K562 (cell line): ENCODE data around the gene TUT4. TPM values are rescaled to one million over a fixed set of nuclear protein-coding genes. Genes with fewer than 3 reads are reported as not detected.
"Not testable (repeated sequence)": the region's sequence is repeated elsewhere in the genome, so short reads cannot be mapped to it uniquely, and the experiment has no call there.

Source experiments
- ATAC-seq: fragments of 200-7000 bp; cut with Tn5 transposase; 3 replicates; pipeline ENCODE4 v1.9.1; 2020; ENCODE audit warnings: moderate library complexity
- BruUV-seq: library from RNA; stranded (reverse); fragments of 400-500 nt; replicated peaks from 2 replicates; lab custom pipeline; 2021; lab: Mats Ljungman, UMichigan
- CTCF ChIA-PET: fragments of 300-600 bp; formaldehyde crosslinking; extraction: SDS; loops from one replicate; lab custom pipeline; 2021; ENCODE audit warnings: low intra/inter-chr PET ratio; lab: Yijun Ruan, JAX
- POLR2A ChIA-PET: fragments of 300-600, 350-650 bp; sonication (Branson Sonifier 250); formaldehyde crosslinking; extraction: SDS; loops from one replicate; lab custom pipeline; 2021; ENCODE audit warnings: antibody characterized with exemption, inconsistent platforms; lab: Yijun Ruan, JAX
- DNase-seq, 4 experiments: peaks; one replicate each; pipeline versions ENCODE4 v3.0.0 to v3.0.0-alpha.2; 2011 to 2018; ENCODE audit warnings: low spot score in 3 of 4, mixed read lengths in 3 of 4; ENCODE audit errors: extremely low read depth in 1 of 4
- FAIRE-seq: peaks from 2 replicates; lab custom pipeline; 2011; peaks lifted over from hg19 to GRCh38; lab: Jason Lieb, UNC
- H2AFZ ChIP-seq: 2 replicates; pipeline ENCODE4 v1.6.0; 2011; ENCODE audit warnings: low read depth, low read length, control low read depth, inconsistent platforms
- H3K27ac ChIP-seq: fragments of 200-600 bp; 3 replicates; pipeline ENCODE4 v1.8.0; 2011; ENCODE audit warnings: low read depth, mild to moderate bottlenecking, control low read depth, inconsistent platforms, low read length, moderate library complexity, mixed read lengths; ENCODE audit errors: extremely low read depth
- H3K27me3 ChIP-seq, 2 experiments: fragments of 300-600 bp in 1 of 2; 2 replicates in 1 of 2; 3 replicates in 1 of 2; pipeline versions ENCODE4 v1.6.0 to v1.8.0; 2011; ENCODE audit warnings: inconsistent platforms in 2 of 2, low read length in 2 of 2, mild to moderate bottlenecking in 1 of 2, mixed read lengths in 1 of 2, moderate library complexity in 1 of 2; ENCODE audit not compliant: control insufficient read depth in 2 of 2, insufficient read depth in 2 of 2
- H3K36me3 ChIP-seq: fragments of 300-600 bp; 3 replicates; pipeline ENCODE4 v1.8.0; 2011; ENCODE audit warnings: mild to moderate bottlenecking, low read length, inconsistent platforms; ENCODE audit not compliant: control insufficient read depth, insufficient read depth
- H3K4me1 ChIP-seq, 2 experiments: fragments of 200-600 bp in 1 of 2; replicated peaks in 1 of 2; 2 replicates in 1 of 2; 3 replicates in 1 of 2; pipeline versions ENCODE4 v1.5.1 to v1.8.0; 2011; ENCODE audit warnings: inconsistent platforms in 2 of 2, low read length in 2 of 2, mild to moderate bottlenecking in 1 of 2, mixed read lengths in 1 of 2, moderate library complexity in 1 of 2; ENCODE audit not compliant: control insufficient read depth in 2 of 2, insufficient read depth in 2 of 2
- H3K4me2 ChIP-seq: 2 replicates; pipeline ENCODE4 v1.6.1; 2011; ENCODE audit warnings: low read length, control low read depth, inconsistent platforms, mixed read lengths; ENCODE audit not compliant: insufficient read depth
- H3K4me3 ChIP-seq: fragments of 200-600 bp; sonication (generic), shearing (Covaris generic); 2 replicates; pipeline ENCODE4 v1.5.1; 2016; ENCODE audit warnings: control low read depth, inconsistent platforms
- H3K79me2 ChIP-seq: fragments of 200-600 bp; 3 replicates; pipeline ENCODE4 v1.8.0; 2011; ENCODE audit warnings: low read length, inconsistent platforms; ENCODE audit not compliant: control insufficient read depth, insufficient read depth
- H3K9ac ChIP-seq, 2 experiments: 2 replicates each; pipeline versions ENCODE4 v1.6.0 to v1.6.1; 2011; ENCODE audit warnings: low read depth in 2 of 2, low read length in 2 of 2, control low read depth in 1 of 2, inconsistent platforms in 1 of 2, mild to moderate bottlenecking in 1 of 2, mixed read lengths in 1 of 2; ENCODE audit not compliant: insufficient read depth in 1 of 2
- H3K9me1 ChIP-seq: one replicate; pipeline ENCODE4 v1.6.0; 2011; ENCODE audit warnings: inconsistent platforms, mild to moderate bottlenecking, low read length, moderate library complexity; ENCODE audit not compliant: control insufficient read depth, insufficient read depth
- H3K9me3 ChIP-seq: replicated peaks from 2 replicates; pipeline ENCODE4 v1.5.1; 2011; ENCODE audit warnings: low read depth, low read length, inconsistent platforms; ENCODE audit not compliant: control insufficient read depth, insufficient read depth
- H4K20me1 ChIP-seq: replicated peaks from 2 replicates; pipeline ENCODE4 v1.6.1; 2011; ENCODE audit warnings: low read length, inconsistent platforms, mixed read lengths; ENCODE audit not compliant: control insufficient read depth, insufficient read depth
- BCOR ChIP-seq: fragments of 450-650 bp; IDR thresholded peaks from 2 replicates; pipeline ENCODE4 v1.6.1; 2016
- CXXC5 ChIP-seq: fragments of 250-450 bp; sonication (Bioruptor Pico); IDR thresholded peaks from 2 replicates; pipeline ENCODE4 v1.8.0; 2022; ENCODE audit warnings: inconsistent platforms, mild to moderate bottlenecking, moderate library complexity
- KDM1A ChIP-seq, 2 experiments: fragments of 450-650 bp; IDR thresholded peaks; 2 replicates each; pipeline ENCODE4 v1.6.1; 2016; ENCODE audit warnings: mild to moderate bottlenecking in 2 of 2
- PCBP1 ChIP-seq: fragments of 200-400 bp; formaldehyde crosslinking; IDR thresholded peaks from 2 replicates; pipeline ENCODE4 v1.6.1; 2018; ENCODE audit warnings: mild to moderate bottlenecking, low read depth, low read length; ENCODE audit not compliant: poor library complexity, severe bottlenecking
- RBM25 ChIP-seq: fragments of 200-400 bp; formaldehyde crosslinking; IDR thresholded peaks from 2 replicates; pipeline ENCODE4 v1.6.1; 2018; ENCODE audit warnings: low read length, low read depth, moderate library complexity; ENCODE audit not compliant: severe bottlenecking
- ZNF121 ChIP-seq: sonication (generic); formaldehyde crosslinking; conservative IDR thresholded peaks from 2 replicates; pipeline ENCODE4 v1.8.0; 2022; ENCODE audit warnings: missing genetic modification reagents
- ZNF780A ChIP-seq: fragments of 250-450 bp; sonication (Bioruptor Pico); IDR thresholded peaks from 2 replicates; pipeline ENCODE4 v1.5.0; 2021; ENCODE audit warnings: mild to moderate bottlenecking
- WGBS: fragments of 100-300 bp; shearing (Covaris generic); methylation state at CpG from one replicate; pipeline ENCODE4 v1.1.6; 2016; ENCODE audit warnings: low coverage, mixed read lengths; ENCODE audit not compliant: insufficient coverage; ENCODE audit errors: missing lambda C conversion rate; 5-methylcytosine and 5-hydroxymethylcytosine counted together
- in situ Hi-C: fragments of 300-500 bp; cut with MboI; formaldehyde crosslinking; loops from 4 replicates; pipeline ENCODE4 v1.15.0; 2018; ENCODE audit warnings: inconsistent platforms, mixed read lengths
- intact Hi-C: fragments of 100-400 bp; cut with micrococcal nuclease; formaldehyde crosslinking; loops from 2 replicates; pipeline ENCODE4 v1.14.2; 2022
- polyA plus RNA-seq, 8 experiments: library from polyadenylated mRNA; depleted of rRNA in 4 of 8; stranded (reverse) in 5 of 8; unstranded in 3 of 8; fragments of >200 nt; fragmentation: Nextera tagmentation in 2 of 8; fragmentation: Illumina TruSeq in 1 of 8; extraction: Ambion mirVana in 2 of 8; extraction: Trizol in 1 of 8; gene quantifications; 2 replicates each; pipeline versions ENCODE4 v1.2.1 to v1.2.3, GENCODE V29; 2011 to 2014; ENCODE audit warnings: inconsistent platforms in 1 of 8, missing spikeins in 1 of 8
- total RNA-seq, 7 experiments: library from RNA; depleted of rRNA in 6 of 7; stranded (reverse); fragments of >200 nt in 6 of 7; fragmentation: Illumina TruSeq in 2 of 7; extraction: Trizol in 2 of 7; gene quantifications; 2 replicates each; pipeline versions ENCODE4 v1.2.1 to v1.2.3, GENCODE V29; 2011 to 2021; ENCODE audit warnings: low replicate concordance in 1 of 7

The TUT4 gene
- total and polyA plus RNA-seq, 9 of the 15 experiments (the other 6 are each of a cell fraction or from before 2014, with no cell fraction given): 15.8 to 53.5 (median 36.7) TPM

DNA sequence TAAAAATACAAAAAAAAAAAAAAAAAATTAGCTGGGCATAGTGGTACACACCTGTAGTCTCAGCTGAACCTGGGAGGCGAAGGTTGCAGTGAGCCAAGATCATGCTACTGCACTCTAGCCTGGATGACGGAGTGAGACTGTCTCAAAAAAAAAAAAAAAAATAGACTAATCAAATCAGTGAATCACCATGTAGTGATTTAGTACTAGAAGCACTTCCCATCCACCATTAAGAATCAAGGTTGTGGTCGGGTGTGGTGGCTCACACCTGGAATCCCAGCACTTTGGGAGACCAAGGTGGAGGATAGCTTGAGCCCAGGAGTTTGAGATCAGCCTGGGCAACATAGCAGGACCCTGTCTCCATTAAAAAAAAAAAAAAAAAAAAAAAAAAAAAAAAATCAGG lies 25.2 kb upstream of the TUT4 start:
- H3K36me3 ChIP-seq, H2AFZ ChIP-seq, H3K9ac ChIP-seq, H3K4me3 ChIP-seq, H3K4me2 ChIP-seq, ATAC-seq, H3K79me2 ChIP-seq, H3K4me1 ChIP-seq, H4K20me1 ChIP-seq, H3K9me3 ChIP-seq, in situ Hi-C loops, H3K27ac ChIP-seq, DNase-seq: not testable (repeated sequence)
- 48% methylated on average over 3 of the region's 3 CpGs for WGBS
- CTCF ChIA-PET: interaction anchor here (0.6 kb wide), 1 partner anchor 190 kb away, joined by 3 read pairs; no protein-coding TSS in a partner anchor
- TF ChIP-seq KDM1A (IDR thresholded peaks at IDR 0.05): peak in 1 of 2 experiments; percentile 53; a peak in 1 of 4 replicates
- TF ChIP-seq, all 486 proteins: peak for 1; not testable (repeated sequence) for 485
- H3K9me1 ChIP-seq, POLR2A ChIA-PET, BruUV-seq, FAIRE-seq, H3K27me3 ChIP-seq, intact Hi-C loops: not testable (repeated sequence)

DNA sequence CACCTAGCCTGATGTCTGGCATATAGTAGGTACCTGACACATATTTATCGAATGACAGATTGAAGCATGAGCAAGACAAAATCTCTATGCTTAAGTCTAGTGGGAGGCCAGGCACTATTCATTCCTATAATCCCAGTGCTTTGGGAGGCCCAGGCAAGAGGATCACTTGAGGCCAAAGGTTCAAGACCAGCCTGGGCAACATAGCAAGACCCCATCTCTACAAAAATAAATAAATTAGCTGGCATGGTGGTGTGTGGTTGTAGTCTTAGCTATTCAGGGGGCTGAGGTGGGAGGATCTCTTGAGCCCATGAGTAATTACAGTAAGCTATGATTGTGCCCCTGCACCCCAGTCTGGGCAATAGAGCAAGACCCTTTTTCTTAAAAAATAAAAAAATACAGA lies 23.2 kb upstream of the TUT4 start:
- Histone ChIP-seq H3K4me2 (no peak overlapping the region), H3K36me3 (no peaks in the 10 kb centered on the region), H4K20me1 (no peaks in the 10 kb centered on the region), H3K27me3 (0 out of 5 replicates have a peak, but pooled peaks cover 0 to 4% of the 10 kb centered on the region in 2 experiments), H3K9me1 (no peaks in the 10 kb centered on the region), H3K27ac (no peak overlapping the region), H3K9ac (no peak overlapping the region), H3K9me3 (no peaks in the 10 kb centered on the region), H3K4me1 (no peaks in the 10 kb centered on the region; a peak in 1 of 5 replicates), H2AFZ (no peak overlapping the region), H3K79me2 (no peaks in the 10 kb centered on the region), H3K4me3 (no peak overlapping the region)
- intact Hi-C loops: no loop called here
- TF ChIP-seq PCBP1 (no peak), CXXC5 (CRISPR knock-in tag) (no peak), ZNF121 (CRISPR knock-in tag) (peak; percentile 98), RBM25 (peak; percentile 9), KDM1A (IDR thresholded peaks at IDR 0.05) (peak in 1 of 2 experiments; percentile 45; a peak in 1 of 4 replicates), ZNF780A (CRISPR knock-in tag) (no peak), BCOR (peak; percentile 70)
- BruUV-seq: no TSS peak
- in situ Hi-C loops: no loop called here
- FAIRE-seq: no peak
- 86% methylated on average over 1 of the region's 1 CpG for whole genome bisulfite sequencing
- POLR2A ChIA-PET: interaction anchor here (0.6 to 1.2 kb wide), 2 partner anchors 16 to 37 kb away, joined by 3 to 4 read pairs; no protein-coding TSS in a partner anchor
- no peak for ATAC-seq
- DNase-seq: no peak
- CTCF ChIA-PET: no interaction called here
